ENCODE results near the gene TUBB3. TPM values are rescaled to one million over a fixed set of nuclear protein-coding genes. Genes with fewer than 3 reads are reported as not detected.
A peak's percentile ranks its signal among the peaks of the same experiment; 100 is the strongest.

Gene TUBB3
- total and polyA plus RNA-seq, 9 of the 15 experiments (the other 6 are each of a cell fraction or from before 2014, with no cell fraction given), result 0.18 to 12.5 (median 5.0) TPM

DNA sequence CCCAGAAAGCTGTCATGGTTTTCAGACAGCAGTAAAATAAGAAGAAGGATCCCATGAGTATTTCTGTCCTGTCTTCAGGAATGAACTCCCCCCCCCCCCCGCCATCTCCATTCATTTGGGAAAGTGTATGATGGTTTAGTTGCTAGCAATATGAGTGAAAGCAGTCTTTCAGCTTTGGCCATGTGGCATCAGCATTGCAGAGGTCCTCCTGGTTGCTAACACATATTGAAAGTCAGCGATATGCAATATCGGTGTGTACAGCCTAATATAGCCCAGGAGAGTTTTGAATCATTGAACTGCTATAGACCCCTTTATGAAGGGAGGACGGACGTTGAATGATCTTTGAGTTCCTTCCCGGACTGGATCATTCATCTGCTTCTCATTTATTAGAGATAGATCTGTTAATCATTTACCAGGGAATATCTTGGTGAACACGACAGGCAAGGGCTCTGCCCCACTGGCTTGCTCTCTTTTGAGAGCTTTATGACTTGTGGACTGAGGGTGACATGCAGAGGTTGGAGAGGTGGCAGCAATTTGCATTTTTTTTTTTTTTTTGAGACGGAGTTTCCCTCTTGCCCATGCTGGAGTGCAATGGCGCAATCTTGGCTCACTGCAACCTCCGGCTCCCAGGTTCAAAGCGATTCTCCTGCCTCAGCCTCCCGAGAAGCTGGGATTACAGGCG lies 50.7 kb downstream of the TUBB3 start:
- Histone ChIP-seq H3K79me2 (ENCODE audit: control insufficient read depth, insufficient read depth, low read length) (peaks cover 84% of the 10 kb centered on the region), H3K4me3 (peak overlapping the region; percentile 93), H3K9me1 (ENCODE audit: control insufficient read depth, insufficient read depth, low read length) (no peaks in the 10 kb centered on the region), H3K27ac (ENCODE audit: extremely low read depth, low read depth, low read length) (peak overlapping the region; percentile 99), H3K4me1 (replicated peaks in 1 of 2; ENCODE audit: control insufficient read depth in 2 of 2, insufficient read depth in 2 of 2, low read length in 2 of 2) (peaks cover 23 to 27% of the 10 kb centered on the region in 2 experiments; a peak in 4 of 5 replicates), H3K9me3 (replicated peaks; ENCODE audit: control insufficient read depth, insufficient read depth, low read depth, low read length) (no peaks in the 10 kb centered on the region), H3K36me3 (ENCODE audit: control insufficient read depth, insufficient read depth, low read length) (peaks cover 46% of the 10 kb centered on the region; the same call in 2 of the 3 replicates), H3K9ac (ENCODE audit: insufficient read depth in 1 of 2, low read depth in 2 of 2, low read length in 2 of 2) (peak overlapping the region; percentile 58 to 95; a peak in 2 of 4 replicates), H2AFZ (ENCODE audit: low read depth, low read length) (no peak overlapping the region), H3K4me2 (ENCODE audit: insufficient read depth, low read length) (peak overlapping the region; percentile 94), H4K20me1 (replicated peaks; ENCODE audit: control insufficient read depth, insufficient read depth, low read length) (peaks cover 8% of the 10 kb centered on the region; the same call in 1 of the 2 replicates), H3K27me3 (ENCODE audit: control insufficient read depth in 2 of 2, insufficient read depth in 2 of 2, low read length in 2 of 2) (no peaks in the 10 kb centered on the region)
- TSS peak; percentile 69 for BruUV-seq (replicated peaks)
- CTCF ChIA-PET (ENCODE audit: low intra/inter-chr PET ratio), result no interaction called here
- POLR2A ChIA-PET, result interaction anchor here (0.5 to 3.0 kb wide), 7 partner anchors 8 to 100 kb away, joined by 3 to 15 read pairs (median 5); partner anchors contain the start of gene TCF25
- DNase-seq (ENCODE audit: extremely low read depth in 1 of 4, low spot score in 3 of 4), result no peak
- in situ Hi-C loops (cut with MboI), result no loop called here
- 83% methylated on average over 13 of the region's 13 CpGs for WGBS (ENCODE audit: insufficient coverage, low coverage, missing lambda C conversion rate)
- intact Hi-C loops (cut with micrococcal nuclease), result loop anchor here (10.0 kb wide), 1 partner anchor 49 kb away; the partner anchor contains the start of gene TUBB3
- 0 out of 2 replicates have a peak, but pooled peaks have one; percentile 27 for TF ChIP-seq CEBPB (tag; IDR thresholded peaks at IDR 0.05)
- TF ChIP-seq ARNT (IDR thresholded peaks at IDR 0.05), result no peak
- 0 out of 2 replicates have a peak, but pooled peaks have one; percentile 10 for TF ChIP-seq ZNF316 (IDR thresholded peaks at IDR 0.05)
- no peak for TF ChIP-seq E2F3 (CRISPR knock-in tag; IDR thresholded peaks at IDR 0.05)
- no peak for TF ChIP-seq MCM7 (IDR thresholded peaks at IDR 0.05)
- no peak for TF ChIP-seq ZNF551 (CRISPR knock-in tag; IDR thresholded peaks at IDR 0.05)
- FAIRE-seq, result no peak
- no peak for ATAC-seq

Measured in K562 (cell line).